K562 (cell line): ENCODE data around the gene HSPB6. TPM values are rescaled to one million over a fixed set of nuclear protein-coding genes. Genes with fewer than 3 reads are reported as not detected.

Experiments used
- ATF7 ChIP-seq: fragments of 450-650 bp; IDR thresholded peaks from 2 replicates; pipeline ENCODE4 v1.7.1; 2014; ENCODE audit warnings: mild to moderate bottlenecking, moderate library complexity
- FOSL1 ChIP-seq: fragments of 200-800 bp; sonication (Bioruptor generic); conservative IDR thresholded peaks from 2 replicates; pipeline ENCODE4 v1.6.1; 2016; ENCODE audit warnings: missing genetic modification characterization, missing compliant biosample characterization
- MEIS2 ChIP-seq: fragments of 450-650 bp; IDR thresholded peaks from 2 replicates; pipeline ENCODE4 v1.6.1; 2014; ENCODE audit warnings: mild to moderate bottlenecking; ENCODE audit not compliant: partially characterized antibody
- RBM14 ChIP-seq: fragments of 200-400 bp; formaldehyde crosslinking; IDR thresholded peaks from 2 replicates; pipeline ENCODE4 v1.6.1; 2018; ENCODE audit warnings: low read depth, mild to moderate bottlenecking, low read length, moderate library complexity, borderline replicate concordance; ENCODE audit not compliant: insufficient read depth
- SP1 ChIP-seq: sonication (generic); formaldehyde crosslinking; IDR thresholded peaks from 2 replicates; pipeline ENCODE4 v1.8.1; 2022; ENCODE audit warnings: mild to moderate bottlenecking, missing genetic modification reagents
- polyA plus RNA-seq, 8 experiments: library from polyadenylated mRNA; depleted of rRNA in 4 of 8; stranded (reverse) in 5 of 8; unstranded in 3 of 8; fragments of >200 nt; fragmentation: Nextera tagmentation in 2 of 8; fragmentation: Illumina TruSeq in 1 of 8; extraction: Ambion mirVana in 2 of 8; extraction: Trizol in 1 of 8; gene quantifications; 2 replicates each; pipeline versions ENCODE4 v1.2.1 to v1.2.3, GENCODE V29; 2011 to 2014; ENCODE audit warnings: inconsistent platforms in 1 of 8, missing spikeins in 1 of 8
- total RNA-seq, 7 experiments: library from RNA; depleted of rRNA in 6 of 7; stranded (reverse); fragments of >200 nt in 6 of 7; fragmentation: Illumina TruSeq in 2 of 7; extraction: Trizol in 2 of 7; gene quantifications; 2 replicates each; pipeline versions ENCODE4 v1.2.1 to v1.2.3, GENCODE V29; 2011 to 2021; ENCODE audit warnings: low replicate concordance in 1 of 7
- TF ChIP-seq, protein P1 (sequence below): fragments of 450-650 bp; IDR thresholded peaks from 2 replicates; pipeline ENCODE4 v1.6.1; 2016; ENCODE audit warnings: low read depth
- TF ChIP-seq, protein P2 (sequence below): fragments of 200-600 bp; sonication (generic); IDR thresholded peaks from one replicate; pipeline ENCODE4 v1.6.1; 2012; ENCODE audit warnings: mild to moderate bottlenecking, low read depth, low read length, inconsistent platforms

Gene HSPB6
- total and polyA plus RNA-seq, 9 of the 15 experiments (the other 6 are each of a cell fraction or from before 2014, with no cell fraction given) = 0.55 TPM; not detected in 8

DNA sequence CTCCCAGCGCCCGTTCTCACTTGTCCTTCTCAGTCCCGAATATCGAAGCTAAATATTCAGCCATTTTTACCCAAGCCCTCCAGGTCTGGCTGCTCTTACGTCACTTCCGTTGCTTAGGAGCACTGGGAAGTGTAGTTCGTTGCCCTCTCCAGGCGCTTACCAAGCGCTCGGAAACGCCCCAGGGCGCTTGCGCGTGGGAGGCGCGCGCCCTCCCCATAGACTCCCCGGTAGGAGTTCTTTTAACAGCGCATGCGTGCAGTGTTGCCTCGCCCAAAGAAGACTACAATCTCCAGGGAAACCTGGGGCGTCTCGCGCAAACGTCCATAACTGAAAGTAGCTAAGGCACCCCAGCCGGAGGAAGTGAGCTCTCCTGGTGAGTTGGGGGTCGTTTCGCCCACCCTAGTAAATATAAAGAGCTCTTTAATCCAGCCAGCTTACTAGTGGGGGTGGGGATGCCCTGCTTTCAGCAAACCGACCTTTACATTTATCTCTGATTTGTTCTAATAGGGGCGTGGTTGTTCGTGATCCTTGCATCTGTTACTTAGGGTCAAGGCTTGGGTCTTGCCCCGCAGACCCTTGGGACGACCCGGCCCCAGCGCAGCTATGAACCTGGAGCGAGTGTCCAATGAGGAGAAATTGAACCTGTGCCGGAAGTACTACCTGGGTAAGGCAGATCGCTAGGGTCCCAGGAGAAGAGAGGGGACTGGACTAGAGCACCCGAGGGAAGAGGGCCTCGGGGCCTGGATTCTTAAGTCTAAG lies 11.3 kb downstream of the HSPB6 start, which contains the start of the genes PSENEN and U2AF1L4 (continued):
- TF ChIP-seq, protein P1, sequence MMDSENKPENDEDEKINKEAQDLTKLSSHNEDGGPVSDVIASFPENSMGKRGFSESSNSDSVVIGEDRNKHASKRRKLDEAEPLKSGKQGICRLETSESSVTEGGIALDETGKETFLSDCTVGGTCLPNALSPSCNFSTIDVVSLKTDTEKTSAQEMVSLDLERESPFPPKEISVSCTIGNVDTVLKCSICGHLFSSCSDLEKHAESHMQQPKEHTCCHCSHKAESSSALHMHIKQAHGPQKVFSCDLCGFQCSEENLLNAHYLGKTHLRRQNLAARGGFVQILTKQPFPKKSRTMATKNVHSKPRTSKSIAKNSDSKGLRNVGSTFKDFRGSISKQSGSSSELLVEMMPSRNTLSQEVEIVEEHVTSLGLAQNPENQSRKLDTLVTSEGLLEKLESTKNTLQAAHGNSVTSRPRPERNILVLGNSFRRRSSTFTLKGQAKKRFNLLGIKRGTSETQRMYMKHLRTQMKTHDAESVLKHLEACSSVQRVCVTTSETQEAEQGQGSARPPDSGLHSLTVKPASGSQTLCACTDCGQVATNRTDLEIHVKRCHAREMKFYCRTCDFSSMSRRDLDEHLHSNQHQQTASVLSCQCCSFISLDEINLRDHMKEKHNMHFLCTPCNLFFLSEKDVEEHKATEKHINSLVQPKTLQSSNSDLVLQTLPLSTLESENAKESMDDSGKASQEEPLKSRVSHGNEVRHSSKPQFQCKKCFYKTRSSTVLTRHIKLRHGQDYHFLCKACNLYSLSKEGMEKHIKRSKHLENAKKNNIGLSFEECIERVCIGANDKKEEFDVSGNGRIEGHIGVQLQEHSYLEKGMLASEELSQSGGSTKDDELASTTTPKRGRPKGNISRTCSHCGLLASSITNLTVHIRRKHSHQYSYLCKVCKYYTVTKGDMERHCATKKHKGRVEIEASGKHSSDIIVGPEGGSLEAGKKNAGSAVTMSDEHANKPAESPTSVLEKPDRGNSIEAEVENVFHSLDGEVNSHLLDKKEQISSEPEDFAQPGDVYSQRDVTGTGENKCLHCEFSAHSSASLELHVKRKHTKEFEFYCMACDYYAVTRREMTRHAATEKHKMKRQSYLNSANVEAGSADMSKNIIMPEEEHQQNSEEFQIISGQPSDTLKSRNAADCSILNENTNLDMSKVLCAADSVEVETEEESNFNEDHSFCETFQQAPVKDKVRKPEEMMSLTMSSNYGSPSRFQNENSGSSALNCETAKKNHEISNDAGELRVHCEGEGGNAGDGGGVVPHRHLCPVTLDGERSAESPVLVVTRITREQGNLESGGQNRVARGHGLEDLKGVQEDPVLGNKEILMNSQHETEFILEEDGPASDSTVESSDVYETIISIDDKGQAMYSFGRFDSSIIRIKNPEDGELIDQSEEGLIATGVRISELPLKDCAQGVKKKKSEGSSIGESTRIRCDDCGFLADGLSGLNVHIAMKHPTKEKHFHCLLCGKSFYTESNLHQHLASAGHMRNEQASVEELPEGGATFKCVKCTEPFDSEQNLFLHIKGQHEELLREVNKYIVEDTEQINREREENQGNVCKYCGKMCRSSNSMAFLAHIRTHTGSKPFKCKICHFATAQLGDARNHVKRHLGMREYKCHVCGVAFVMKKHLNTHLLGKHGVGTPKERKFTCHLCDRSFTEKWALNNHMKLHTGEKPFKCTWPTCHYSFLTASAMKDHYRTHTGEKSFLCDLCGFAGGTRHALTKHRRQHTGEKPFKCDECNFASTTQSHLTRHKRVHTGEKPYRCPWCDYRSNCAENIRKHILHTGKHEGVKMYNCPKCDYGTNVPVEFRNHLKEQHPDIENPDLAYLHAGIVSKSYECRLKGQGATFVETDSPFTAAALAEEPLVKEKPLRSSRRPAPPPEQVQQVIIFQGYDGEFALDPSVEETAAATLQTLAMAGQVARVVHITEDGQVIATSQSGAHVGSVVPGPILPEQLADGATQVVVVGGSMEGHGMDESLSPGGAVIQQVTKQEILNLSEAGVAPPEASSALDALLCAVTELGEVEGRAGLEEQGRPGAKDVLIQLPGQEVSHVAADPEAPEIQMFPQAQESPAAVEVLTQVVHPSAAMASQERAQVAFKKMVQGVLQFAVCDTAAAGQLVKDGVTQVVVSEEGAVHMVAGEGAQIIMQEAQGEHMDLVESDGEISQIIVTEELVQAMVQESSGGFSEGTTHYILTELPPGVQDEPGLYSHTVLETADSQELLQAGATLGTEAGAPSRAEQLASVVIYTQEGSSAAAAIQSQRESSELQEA = no peak
- TF ChIP-seq ATF7 = peak; percentile 92
- TF ChIP-seq SP1 = no peak
- no peak for TF ChIP-seq RBM14
- TF ChIP-seq MEIS2 = peak; percentile 92
- peak; percentile 34; the same call in 1 of the 2 replicates for TF ChIP-seq FOSL1 (tag)
- TF ChIP-seq, protein P2, sequence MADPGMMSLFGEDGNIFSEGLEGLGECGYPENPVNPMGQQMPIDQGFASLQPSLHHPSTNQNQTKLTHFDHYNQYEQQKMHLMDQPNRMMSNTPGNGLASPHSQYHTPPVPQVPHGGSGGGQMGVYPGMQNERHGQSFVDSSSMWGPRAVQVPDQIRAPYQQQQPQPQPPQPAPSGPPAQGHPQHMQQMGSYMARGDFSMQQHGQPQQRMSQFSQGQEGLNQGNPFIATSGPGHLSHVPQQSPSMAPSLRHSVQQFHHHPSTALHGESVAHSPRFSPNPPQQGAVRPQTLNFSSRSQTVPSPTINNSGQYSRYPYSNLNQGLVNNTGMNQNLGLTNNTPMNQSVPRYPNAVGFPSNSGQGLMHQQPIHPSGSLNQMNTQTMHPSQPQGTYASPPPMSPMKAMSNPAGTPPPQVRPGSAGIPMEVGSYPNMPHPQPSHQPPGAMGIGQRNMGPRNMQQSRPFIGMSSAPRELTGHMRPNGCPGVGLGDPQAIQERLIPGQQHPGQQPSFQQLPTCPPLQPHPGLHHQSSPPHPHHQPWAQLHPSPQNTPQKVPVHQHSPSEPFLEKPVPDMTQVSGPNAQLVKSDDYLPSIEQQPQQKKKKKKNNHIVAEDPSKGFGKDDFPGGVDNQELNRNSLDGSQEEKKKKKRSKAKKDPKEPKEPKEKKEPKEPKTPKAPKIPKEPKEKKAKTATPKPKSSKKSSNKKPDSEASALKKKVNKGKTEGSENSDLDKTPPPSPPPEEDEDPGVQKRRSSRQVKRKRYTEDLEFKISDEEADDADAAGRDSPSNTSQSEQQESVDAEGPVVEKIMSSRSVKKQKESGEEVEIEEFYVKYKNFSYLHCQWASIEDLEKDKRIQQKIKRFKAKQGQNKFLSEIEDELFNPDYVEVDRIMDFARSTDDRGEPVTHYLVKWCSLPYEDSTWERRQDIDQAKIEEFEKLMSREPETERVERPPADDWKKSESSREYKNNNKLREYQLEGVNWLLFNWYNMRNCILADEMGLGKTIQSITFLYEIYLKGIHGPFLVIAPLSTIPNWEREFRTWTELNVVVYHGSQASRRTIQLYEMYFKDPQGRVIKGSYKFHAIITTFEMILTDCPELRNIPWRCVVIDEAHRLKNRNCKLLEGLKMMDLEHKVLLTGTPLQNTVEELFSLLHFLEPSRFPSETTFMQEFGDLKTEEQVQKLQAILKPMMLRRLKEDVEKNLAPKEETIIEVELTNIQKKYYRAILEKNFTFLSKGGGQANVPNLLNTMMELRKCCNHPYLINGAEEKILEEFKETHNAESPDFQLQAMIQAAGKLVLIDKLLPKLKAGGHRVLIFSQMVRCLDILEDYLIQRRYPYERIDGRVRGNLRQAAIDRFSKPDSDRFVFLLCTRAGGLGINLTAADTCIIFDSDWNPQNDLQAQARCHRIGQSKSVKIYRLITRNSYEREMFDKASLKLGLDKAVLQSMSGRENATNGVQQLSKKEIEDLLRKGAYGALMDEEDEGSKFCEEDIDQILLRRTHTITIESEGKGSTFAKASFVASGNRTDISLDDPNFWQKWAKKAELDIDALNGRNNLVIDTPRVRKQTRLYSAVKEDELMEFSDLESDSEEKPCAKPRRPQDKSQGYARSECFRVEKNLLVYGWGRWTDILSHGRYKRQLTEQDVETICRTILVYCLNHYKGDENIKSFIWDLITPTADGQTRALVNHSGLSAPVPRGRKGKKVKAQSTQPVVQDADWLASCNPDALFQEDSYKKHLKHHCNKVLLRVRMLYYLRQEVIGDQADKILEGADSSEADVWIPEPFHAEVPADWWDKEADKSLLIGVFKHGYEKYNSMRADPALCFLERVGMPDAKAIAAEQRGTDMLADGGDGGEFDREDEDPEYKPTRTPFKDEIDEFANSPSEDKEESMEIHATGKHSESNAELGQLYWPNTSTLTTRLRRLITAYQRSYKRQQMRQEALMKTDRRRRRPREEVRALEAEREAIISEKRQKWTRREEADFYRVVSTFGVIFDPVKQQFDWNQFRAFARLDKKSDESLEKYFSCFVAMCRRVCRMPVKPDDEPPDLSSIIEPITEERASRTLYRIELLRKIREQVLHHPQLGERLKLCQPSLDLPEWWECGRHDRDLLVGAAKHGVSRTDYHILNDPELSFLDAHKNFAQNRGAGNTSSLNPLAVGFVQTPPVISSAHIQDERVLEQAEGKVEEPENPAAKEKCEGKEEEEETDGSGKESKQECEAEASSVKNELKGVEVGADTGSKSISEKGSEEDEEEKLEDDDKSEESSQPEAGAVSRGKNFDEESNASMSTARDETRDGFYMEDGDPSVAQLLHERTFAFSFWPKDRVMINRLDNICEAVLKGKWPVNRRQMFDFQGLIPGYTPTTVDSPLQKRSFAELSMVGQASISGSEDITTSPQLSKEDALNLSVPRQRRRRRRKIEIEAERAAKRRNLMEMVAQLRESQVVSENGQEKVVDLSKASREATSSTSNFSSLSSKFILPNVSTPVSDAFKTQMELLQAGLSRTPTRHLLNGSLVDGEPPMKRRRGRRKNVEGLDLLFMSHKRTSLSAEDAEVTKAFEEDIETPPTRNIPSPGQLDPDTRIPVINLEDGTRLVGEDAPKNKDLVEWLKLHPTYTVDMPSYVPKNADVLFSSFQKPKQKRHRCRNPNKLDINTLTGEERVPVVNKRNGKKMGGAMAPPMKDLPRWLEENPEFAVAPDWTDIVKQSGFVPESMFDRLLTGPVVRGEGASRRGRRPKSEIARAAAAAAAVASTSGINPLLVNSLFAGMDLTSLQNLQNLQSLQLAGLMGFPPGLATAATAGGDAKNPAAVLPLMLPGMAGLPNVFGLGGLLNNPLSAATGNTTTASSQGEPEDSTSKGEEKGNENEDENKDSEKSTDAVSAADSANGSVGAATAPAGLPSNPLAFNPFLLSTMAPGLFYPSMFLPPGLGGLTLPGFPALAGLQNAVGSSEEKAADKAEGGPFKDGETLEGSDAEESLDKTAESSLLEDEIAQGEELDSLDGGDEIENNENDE = no peak
